A549 treated with RU486 at 1 μM for 4 hours (cell line): ENCODE results near the gene GLRX. TPM values are rescaled to one million over a fixed set of nuclear protein-coding genes. Genes with fewer than 3 reads are reported as not detected.

Experiments used
- total RNA-seq: library from RNA; stranded (reverse); fragments of 200-300 nt; extraction: Qiagen RNA extraction; gene quantifications from 5 replicates; pipeline ENCODE4 v1.2.3, GENCODE V29; 2022; ENCODE audit warnings: low read depth

GLRX gene, protein sequence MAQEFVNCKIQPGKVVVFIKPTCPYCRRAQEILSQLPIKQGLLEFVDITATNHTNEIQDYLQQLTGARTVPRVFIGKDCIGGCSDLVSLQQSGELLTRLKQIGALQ
- 51.0 to 92.9 TPM (median 64.6 TPM) in 5 replicates for total RNA-seq

DNA sequence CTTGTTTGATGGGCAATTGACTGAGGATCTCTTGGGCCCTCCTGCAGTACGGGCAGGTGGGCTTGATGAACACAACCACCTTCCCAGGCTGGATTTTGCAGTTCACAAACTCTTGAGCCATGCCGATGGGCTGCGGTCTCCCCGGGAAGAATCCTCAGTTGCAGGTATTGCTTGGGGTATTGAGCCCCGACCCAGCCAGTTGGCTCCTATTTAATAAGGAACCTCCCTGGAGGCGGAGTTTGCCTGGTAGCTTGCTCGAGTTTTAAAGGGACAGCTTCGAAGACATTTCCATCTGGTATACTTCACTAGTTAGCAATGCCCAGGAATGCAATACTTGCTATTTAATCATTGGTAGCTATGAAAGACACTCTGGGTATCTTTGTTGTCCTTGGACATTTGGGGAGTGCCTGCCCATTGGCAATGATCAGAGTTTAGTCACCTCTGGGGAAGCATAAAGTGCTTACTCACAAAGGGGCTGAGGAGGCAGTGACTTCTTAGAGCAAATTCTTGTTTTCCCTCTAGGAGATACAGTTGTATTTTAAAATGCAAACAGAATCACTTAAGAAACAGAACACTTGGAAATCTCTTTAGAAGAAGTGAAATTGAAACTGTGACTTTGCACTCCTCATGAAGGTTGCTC is at the start of gene GLRX:
Gene GLRX (minus strand): TSS at position 185 of the 640 bp plus-strand sequence. CDS start 64 bp downstream, at position 121.

Other genes with a start within 250 kb of the GLRX start
- gene GPR150, start 202.6 kb downstream of the GLRX start, total RNA-seq: 0.07 to 0.26 TPM (median 0.19 TPM) in 4 of 5 replicates, not detected in the other
- gene RFESD, start 175.9 kb downstream of the GLRX start, total RNA-seq: 1.7 to 2.9 TPM (median 2.1 TPM) in 5 replicates
- 0.42 TPM in 1 of 5 replicates, not detected in the others for gene SPATA9, start 139.7 kb downstream of the GLRX start, total RNA-seq
- gene RHOBTB3, start 91.4 kb downstream of the GLRX start, total RNA-seq: 5.4 to 10.4 TPM (median 7.5 TPM) in 5 replicates
- gene ELL2, start 139.1 kb upstream of the GLRX start, total RNA-seq: 14.2 to 19.1 TPM (median 15.1 TPM) in 5 replicates